Upper lobe of right lung (tissue), 1 donor: ENCODE results near the gene ITIH3. TPM values are rescaled to one million over a fixed set of nuclear protein-coding genes. Genes with fewer than 3 reads are reported as not detected.

Experiments
- ATAC-seq: fragments of 200-7000 bp; cut with Tn5 transposase; one replicate; pipeline ENCODE4 v1.9.1; 2020; ENCODE audit warnings: mild to moderate bottlenecking, moderate library complexity
- DNase-seq: peaks from one replicate; pipeline ENCODE4 v3.0.0-alpha.2; 2020
- H3K27ac ChIP-seq: fragments of 200-600 bp; one replicate; pipeline ENCODE4 v1.8.0; 2022
- H3K27me3 ChIP-seq: fragments of 200-600 bp; one replicate; pipeline ENCODE4 v1.8.0; 2022; ENCODE audit warnings: mild to moderate bottlenecking
- H3K36me3 ChIP-seq: fragments of 200-600 bp; one replicate; pipeline ENCODE4 v1.8.0; 2022
- H3K4me1 ChIP-seq: fragments of 200-600 bp; one replicate; pipeline ENCODE4 v1.8.0; 2022
- H3K4me3 ChIP-seq: fragments of 200-600 bp; one replicate; pipeline ENCODE4 v1.8.0; 2022; ENCODE audit warnings: mild to moderate bottlenecking
- H3K9me3 ChIP-seq: fragments of 200-600 bp; one replicate; pipeline ENCODE4 v1.8.0; 2022
- intact Hi-C: fragments of 100-400 bp; cut with DNase I; formaldehyde crosslinking; loops from one replicate; pipeline ENCODE4 v1.11.0; 2022
- total RNA-seq: library from RNA; stranded (reverse); fragmentation: NEBNext Ultra II Directional; extraction: Animal tissue kit (Norgen Biotek cat#: 25700); gene quantifications from one replicate; pipeline ENCODE4 v1.2.1, GENCODE V29; 2021
- TF ChIP-seq, protein P1 (sequence below): fragments of 200-600 bp; IDR thresholded peaks from one replicate; pipeline ENCODE4 v1.8.0; 2022; ENCODE audit warnings: antibody characterized with exemption
- donor health status: DM: no; HTN: yes; CAD: no; lungs with severe emphysema.

Gene ITIH3
- total RNA-seq, 1 donor from 2014 or later, result 9.5 TPM

DNA sequence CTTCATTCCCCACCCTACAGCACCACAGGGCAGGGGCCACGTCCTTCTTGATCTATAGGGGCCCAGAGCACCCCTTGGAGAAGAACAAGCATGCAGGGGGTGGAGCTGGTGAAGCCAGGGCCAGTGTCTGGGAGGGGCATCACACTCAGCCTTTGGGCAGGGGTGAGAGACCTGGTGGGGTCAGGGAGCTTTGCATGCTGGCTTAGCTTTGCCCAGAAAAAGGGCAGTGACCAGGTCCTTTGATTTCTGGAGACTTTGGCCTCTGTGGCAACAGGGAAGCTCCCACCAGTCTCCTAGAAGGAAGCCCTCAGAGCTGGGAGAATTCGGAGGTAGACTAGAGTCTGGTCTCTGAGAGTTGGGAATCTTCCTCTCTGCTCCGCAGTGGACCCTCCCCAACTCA lies 34.9 kb downstream of the ITIH3 start:
- H3K9me3 ChIP-seq, result no peaks in the 10 kb centered on the region

DNA sequence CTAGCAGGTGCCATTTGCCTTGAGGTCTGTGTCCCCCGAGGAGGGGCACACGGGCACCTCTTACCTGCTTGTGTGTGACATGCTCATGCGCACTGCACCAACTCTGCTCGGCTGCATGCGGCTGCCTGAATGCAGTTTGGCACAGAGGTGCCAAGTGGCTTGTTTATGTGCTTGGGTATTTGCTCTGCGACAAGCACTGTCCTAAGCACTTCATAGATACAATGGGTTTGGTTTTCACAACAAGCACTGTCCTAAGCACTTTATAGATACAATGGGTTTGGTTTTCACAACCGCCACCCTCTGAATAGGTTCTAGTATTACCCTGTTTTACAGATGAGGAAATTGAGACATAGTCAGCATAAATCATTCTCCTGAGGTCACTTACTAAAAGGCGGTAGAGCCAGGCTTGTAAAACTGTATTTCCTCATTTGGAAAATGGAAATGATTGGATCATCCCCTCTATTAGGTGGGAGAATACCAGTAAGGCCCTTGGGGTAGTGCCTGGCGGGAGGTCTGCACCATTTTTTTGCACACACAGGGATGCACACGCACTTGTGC lies 35.4 kb downstream of the ITIH3 start:
- no peaks in the 10 kb centered on the region for H3K4me1 ChIP-seq
- TF ChIP-seq, protein P1, sequence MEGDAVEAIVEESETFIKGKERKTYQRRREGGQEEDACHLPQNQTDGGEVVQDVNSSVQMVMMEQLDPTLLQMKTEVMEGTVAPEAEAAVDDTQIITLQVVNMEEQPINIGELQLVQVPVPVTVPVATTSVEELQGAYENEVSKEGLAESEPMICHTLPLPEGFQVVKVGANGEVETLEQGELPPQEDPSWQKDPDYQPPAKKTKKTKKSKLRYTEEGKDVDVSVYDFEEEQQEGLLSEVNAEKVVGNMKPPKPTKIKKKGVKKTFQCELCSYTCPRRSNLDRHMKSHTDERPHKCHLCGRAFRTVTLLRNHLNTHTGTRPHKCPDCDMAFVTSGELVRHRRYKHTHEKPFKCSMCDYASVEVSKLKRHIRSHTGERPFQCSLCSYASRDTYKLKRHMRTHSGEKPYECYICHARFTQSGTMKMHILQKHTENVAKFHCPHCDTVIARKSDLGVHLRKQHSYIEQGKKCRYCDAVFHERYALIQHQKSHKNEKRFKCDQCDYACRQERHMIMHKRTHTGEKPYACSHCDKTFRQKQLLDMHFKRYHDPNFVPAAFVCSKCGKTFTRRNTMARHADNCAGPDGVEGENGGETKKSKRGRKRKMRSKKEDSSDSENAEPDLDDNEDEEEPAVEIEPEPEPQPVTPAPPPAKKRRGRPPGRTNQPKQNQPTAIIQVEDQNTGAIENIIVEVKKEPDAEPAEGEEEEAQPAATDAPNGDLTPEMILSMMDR, result no peak
- H3K4me3 ChIP-seq, result no peak overlapping the region
- no peaks in the 10 kb centered on the region for H3K9me3 ChIP-seq
- H3K27ac ChIP-seq, result no peak overlapping the region
- ATAC-seq (no peak), DNase-seq (no peak)
- intact Hi-C loops, result no loop called here
- H3K36me3 ChIP-seq, result no peaks in the 10 kb centered on the region
- no peaks in the 10 kb centered on the region for H3K27me3 ChIP-seq

More for the DNA sequence above, 34.9 kb downstream of the ITIH3 start:
- TF ChIP-seq, protein P1, result no peak
- intact Hi-C loops, result no loop called here
- Histone ChIP-seq H3K27me3 (no peaks in the 10 kb centered on the region), H3K36me3 (no peaks in the 10 kb centered on the region), H3K27ac (no peak overlapping the region), H3K4me3 (no peak overlapping the region), H3K4me1 (no peaks in the 10 kb centered on the region)
- DNase-seq (no peak), ATAC-seq (no peak)

DNA sequence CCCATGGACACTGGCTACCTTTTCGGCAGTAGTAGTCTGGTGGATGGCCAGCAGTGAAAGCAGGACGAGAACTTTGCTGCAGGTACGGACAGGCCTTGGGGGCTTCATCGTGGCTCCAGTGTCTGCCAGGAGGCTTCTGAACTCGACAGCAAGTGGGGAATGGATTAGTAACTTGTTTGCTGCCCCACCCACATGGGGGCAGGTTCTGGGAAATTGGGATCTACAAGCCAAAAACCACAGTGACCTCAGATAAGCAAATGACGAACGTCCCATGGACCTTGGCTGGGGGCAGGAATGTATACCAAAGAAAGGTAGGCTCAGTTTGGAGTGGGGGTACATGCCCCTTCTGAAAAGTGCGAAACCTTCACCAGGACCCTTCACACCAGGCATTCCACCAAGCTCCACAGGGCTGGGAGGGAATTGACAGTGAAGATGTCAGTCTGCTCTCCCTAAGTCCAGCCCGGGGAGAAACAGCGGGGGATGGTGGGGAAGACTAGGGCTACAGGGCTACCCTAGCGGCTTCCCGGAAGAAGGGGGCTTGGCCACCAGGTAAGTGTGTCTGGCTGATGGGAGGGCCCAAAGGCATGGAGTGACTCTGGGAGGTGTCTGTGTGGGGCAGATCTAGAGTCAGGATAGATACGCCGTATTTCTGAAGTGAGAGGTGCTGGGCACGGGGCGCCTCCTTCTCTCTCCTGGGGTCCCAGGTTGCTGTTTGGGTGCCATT lies 36.1 kb downstream of the ITIH3 start, which contains the start of gene ITIH4:
TSS of gene ITIH4 (minus strand) at position 138 of the 724 bp plus-strand sequence. CDS start at position 108, 30 bp downstream.
- intact Hi-C loops, result no loop called here
- Histone ChIP-seq H3K4me1 (peaks cover 4% of the 10 kb centered on the region), H3K27me3 (no peaks in the 10 kb centered on the region), H3K4me3 (no peak within 1 kb of the TSS), H3K36me3 (no peaks in the 10 kb centered on the region), H3K9me3 (no peaks in the 10 kb centered on the region), H3K27ac (peak within 1 kb of the TSS; percentile 14)
- TF ChIP-seq, protein P1, result no peak
- no peak for ATAC-seq
- DNase-seq, result no peak

DNA sequence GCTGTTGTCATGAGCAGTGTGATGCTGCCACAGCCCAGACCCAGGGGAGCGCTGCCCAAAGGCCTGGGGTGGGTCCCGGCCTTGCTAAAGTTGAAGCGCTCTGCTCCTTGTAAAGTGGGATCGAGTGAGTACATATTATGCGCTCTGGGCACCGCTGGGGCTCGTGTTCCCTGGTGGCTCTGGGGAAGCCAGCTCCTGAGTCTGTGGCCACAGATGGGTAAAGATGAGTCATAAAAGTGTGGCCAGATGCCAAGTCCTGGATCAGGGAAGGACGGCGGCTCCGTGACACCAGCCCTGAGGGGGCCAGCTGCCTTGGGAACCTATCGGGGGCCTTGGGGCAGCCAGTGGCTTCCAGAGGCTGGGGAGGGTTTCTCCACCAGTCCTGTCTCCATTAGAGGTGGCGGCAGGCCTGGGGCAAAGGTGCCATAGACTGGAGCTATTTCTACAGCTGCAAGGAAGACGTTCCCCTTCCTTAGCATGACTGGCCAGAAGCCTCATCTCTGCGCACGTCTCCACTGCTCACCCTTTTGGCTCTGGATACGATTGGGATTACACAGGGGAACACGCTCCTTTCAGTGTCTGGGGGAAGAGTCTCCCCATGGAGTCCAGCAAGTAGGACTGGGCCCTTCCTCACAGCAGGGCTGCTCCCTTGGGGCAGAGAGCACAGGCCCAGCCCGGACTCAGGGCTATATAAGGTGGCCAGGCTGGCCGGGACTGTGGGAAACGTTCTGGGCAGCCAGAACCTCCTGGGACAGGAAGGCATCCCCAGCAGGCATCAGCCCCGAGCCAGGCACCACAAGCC lies 37.1 kb downstream of the ITIH3 start:
- ATAC-seq (peak; percentile 32), DNase-seq (no peak)
- peaks cover 10% of the 10 kb centered on the region for H3K4me1 ChIP-seq
- intact Hi-C loops, result no loop called here
- H3K27ac ChIP-seq, result peak overlapping the region; percentile 14
- peaks cover 9% of the 10 kb centered on the region for H3K36me3 ChIP-seq
- no peaks in the 10 kb centered on the region for H3K9me3 ChIP-seq
- H3K27me3 ChIP-seq, result no peaks in the 10 kb centered on the region
- H3K4me3 ChIP-seq, result no peak overlapping the region
- TF ChIP-seq, protein P1, result no peak

DNA sequence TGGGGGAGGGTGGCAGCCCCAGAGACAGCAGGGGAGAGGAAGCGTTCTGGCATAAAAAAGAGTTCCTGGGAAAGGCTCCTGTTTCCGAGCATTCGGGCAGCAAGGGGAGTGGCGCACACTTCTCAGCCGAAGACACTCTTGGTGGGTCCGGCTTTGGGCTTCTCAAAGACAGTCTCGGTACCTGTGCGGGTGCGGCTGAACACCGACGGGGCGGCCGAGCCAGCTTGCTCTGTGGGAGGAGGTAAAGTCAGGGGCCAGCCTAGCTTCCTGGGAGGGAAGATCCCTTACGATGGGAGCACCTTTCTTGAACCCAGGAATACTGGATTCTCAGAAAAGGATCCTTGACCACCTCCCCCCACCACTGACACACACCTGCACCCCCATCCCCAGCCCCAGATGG lies 38.6 kb downstream of the ITIH3 start:
- TF ChIP-seq, protein P1, result no peak
- Histone ChIP-seq H3K27me3 (no peaks in the 10 kb centered on the region), H3K27ac (no peak overlapping the region), H3K4me1 (peaks cover 10% of the 10 kb centered on the region), H3K4me3 (no peak overlapping the region), H3K36me3 (peaks cover 9% of the 10 kb centered on the region), H3K9me3 (no peaks in the 10 kb centered on the region)
- DNase-seq (no peak), ATAC-seq (no peak)
- intact Hi-C loops, result no loop called here
